Ureter (tissue), 1 donor: ENCODE measurements around the gene INPP4A. TPM values are rescaled to one million over a fixed set of nuclear protein-coding genes. Genes with fewer than 3 reads are reported as not detected.

Experiments
- DNase-seq: peaks from one replicate; pipeline ENCODE4 v3.0.0-alpha.2; 2020; ENCODE audit warnings: low spot score
- total RNA-seq: library from RNA; stranded (reverse); gene quantifications from one replicate; pipeline ENCODE4 v1.2.4, GENCODE V29; 2023
- donor health status: DM: yes; HTN: yes; CAD: no.

Gene INPP4A
- total RNA-seq, 1 donor from 2014 or later, result 80.6 TPM

DNA sequence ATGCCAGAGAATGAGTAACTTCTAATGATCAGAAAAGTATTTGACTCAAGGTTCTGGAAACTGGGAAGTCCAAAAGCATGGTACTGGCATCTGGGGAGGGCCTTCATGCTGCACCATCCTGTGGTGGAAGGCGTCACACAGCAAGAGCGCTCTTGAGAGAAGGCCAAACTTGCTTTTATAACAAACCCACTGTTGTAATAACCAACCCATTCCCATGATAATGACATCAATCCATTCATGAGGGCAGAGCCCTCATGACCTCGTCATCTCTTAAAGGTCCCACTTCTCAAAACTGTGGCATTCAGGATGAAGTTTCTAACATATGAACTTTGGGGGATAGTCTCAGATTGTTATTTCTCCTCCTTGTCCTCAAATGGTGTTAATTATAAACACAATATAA lies 95.9 kb downstream of the INPP4A start:
- no peak for DNase-seq

DNA sequence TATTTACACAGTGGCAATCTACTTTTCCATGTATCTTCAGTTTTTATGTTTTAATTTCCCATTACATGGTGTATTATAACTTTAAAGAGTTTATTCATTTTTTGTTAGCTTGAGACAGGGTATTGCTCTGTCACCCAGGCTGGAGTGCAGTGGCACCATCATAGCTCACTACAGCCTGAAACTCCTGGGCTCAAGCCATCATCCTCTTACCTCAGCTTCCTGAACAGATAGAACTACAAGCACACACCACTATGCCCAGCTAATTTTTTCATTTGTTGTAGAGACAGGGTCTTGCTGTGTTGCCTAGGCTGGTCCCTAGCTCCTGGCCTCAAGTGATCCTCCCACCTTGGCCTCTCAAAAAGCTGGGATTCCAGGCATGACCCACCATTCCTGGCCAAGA lies 96.8 kb downstream of the INPP4A start:
- no peak for DNase-seq

DNA sequence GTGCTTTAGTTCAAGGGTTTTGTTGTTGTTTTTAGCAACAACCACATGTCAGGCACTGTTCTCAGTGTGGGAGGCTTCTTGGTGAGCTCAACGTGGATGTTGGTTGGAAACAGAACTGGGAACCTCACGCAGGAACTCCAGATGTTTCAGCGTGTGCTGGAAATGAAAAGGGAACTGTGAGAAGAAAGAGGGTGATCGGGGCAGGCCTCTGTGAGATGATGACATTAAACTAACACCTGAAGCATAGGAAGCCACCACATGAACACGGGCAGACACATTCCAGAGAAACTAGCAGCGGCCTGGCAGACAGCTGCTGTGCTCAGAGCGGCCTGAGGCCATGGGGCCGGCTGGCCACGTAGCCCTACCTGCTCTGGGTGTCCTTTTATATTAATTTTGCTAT lies 97.2 kb downstream of the INPP4A start:
- no peak for DNase-seq

DNA sequence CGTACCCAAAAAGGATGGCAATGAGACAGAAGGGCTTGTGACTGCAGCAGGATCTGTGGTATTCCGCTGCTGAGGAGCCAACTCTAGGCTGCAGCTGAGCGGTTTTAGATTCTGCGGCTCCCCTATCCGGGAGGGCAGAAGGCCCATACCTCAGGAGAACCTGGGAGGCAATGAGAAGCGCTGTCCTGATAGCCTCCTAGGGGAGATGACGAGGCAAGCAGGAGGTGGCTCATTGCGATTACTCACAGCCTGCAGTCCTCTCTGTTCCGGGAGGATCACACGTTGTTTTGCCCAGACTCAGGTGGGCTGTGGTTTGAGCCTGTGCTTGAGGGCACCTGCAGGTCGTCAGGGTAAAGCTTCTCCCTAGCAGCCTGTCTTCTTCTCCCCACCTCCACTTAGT lies 98.6 kb downstream of the INPP4A start:
- no peak for DNase-seq

DNA sequence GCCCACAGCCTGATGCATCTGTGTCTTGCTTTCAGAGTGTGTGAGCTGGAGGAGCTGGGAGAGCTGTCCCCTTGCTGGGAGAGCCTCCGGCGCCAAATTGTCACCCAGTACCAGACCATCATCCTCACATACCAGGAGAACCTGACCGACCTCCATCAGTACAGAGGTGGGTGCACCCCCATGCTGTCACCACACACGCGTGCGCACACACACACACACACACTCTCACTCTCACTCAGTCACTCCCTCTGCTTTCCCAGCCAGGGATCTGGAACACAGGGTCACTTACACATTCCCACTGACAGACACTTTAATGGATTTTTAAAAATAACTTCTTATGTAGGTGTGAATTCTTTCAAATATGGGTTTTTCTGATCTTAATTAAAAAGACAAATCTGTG lies 99.2 kb downstream of the INPP4A start:
- DNase-seq, result no peak

DNA sequence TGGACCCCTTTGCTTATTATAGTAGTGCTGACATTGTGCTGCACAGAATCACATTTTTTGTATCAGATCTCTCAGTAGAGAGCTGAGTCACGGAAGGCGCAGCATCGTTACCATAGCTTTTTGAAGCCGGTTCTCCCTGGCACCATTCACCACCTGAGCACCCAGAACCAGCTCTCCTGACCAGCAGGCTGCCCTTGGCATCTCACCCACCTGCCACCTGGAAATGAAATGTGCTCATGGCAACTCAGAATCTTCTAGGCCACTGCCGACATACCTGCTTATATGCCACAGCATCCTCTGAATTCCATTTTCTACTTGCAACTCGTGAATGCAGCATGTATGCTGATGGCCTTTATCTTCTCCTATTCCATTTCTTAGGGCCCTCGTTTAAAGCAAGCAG lies 100.9 kb downstream of the INPP4A start:
- no peak for DNase-seq

DNA sequence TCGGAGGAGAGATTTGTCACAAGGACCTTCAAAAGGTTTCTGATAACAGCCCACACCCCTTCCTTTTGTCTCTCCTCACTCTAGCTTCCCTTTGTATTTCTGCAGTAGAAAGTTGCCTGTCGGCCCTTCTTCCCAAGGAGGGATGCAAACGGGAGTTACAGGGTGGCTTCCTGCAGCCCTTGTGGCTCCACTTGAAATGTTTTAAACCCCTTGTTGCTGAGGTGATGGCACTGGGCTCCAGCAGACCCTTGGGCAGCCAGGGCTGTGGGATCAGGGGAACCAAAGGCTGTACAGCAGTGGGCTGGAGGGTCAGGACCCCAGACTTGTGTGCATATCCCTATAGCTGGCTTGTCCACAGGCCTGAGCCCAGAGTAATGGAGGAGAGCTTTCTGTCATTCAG lies 101.5 kb downstream of the INPP4A start:
- DNase-seq, result no peak

DNA sequence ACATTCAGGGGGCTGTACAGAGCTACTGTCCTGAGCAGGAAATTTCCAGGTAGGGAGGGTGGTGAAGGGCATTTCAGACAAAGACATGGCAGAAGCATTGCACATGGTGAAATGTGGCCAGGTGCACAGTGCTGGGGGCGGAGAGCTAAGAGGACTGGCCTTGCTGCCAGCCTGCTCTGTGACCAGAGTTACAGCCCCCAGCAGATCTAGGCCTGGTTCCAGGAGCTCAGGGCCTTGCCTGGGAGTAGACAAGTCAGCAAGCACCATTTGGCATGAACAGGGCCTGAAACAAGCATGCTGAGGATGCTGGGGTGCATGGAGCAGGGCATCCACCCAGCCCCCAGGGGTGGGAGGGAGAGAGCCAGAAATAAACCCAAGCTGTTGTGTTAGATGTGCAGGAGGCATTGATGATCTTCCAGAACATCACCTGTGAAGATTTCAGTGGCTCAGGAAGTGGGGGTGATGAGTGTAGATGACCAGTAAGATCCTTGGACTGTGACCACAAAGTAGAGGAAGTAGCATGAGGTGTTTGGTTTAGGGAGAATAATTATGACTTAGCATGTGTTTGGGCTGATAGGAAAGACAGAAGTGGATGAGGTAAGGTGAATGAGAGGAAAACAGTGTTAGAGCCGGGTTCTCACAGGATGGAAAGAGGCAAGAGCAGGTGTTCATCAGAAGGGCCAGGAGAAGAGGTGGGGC lies 102.6 kb downstream of the INPP4A start:
- DNase-seq, result no peak

DNA sequence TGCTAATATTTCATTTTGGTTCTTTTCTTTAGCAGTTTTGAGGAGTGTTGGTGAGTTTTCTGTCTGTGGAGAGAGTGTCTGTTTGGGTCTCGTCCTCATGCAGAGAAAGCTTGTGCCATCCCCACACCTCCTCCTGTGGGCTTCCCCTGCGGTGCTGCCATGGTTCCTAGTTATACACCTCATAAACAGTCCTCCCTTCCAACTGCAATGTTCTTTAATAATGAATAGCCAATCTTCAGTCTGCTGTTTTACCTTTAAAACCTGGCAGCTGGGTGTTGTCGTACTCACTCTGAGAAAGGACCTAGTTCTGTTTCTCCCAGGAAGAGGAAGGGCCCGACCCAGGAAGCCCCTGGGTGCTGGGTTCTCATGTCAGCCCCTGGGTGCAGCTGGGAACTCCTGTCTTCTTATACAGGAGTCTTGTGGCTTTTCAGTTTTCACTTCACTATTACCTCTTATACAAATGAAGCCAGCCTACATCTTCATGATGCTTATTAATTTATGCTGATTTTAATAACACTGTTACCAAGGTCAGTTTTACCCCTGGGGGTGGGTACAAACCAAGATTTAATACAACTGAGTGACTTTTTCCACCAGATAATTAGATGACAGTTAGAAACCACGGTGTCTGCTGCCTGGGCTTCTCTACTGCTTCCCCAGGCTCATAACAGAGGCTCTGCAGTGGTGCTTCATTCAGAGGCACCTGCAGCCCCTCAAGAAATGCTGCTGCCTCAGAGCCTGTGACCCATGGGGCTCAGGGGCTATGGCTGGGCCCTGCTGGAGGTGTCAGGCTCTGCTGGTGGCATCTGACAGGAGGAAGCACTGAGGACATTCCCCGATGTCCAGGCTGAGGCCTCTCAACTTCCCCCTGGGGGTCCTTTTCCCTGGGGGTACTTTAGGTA lies 104.5 kb downstream of the INPP4A start:
- no peak for DNase-seq

DNA sequence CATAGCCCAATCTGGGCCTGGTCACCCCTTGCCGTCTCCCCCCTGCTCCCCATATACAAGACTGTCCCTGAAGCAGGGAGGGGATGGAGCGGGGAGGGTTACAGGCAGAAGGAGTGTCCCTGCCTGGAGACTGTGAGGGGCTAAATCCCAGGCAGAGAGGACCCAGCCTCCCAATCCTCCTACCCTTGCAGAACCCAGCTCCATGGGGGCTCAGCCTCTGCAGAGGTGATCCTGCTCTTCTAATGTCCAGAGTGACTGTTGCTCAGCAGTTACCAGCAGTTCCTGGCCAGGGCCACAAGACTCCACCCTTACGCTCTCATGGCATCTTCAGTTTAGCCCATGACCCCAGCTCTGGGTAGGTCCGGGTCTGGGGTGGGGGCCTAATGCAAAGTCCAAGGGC lies 105.5 kb downstream of the INPP4A start:
- DNase-seq, result no peak

DNA sequence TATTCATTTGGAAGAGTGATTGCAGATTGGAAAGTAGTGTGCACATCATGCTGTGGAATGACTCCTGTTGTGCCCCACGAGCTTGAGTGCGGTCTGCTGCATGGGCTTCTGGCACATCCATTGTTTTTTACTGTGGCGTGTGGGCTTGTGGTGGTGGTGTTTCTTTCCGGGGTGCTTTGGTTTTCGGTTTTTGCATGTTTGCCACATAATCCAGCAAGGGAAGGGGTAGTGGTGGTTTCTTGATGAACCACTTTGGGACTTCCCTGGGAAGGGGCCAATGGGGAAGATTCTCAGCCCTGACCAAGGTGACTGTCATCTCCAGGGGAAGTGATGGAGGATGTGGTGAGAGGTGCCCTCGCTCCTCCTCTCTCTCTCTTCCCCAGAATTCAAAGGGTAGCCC lies 106.7 kb downstream of the INPP4A start:
- DNase-seq, result no peak

DNA sequence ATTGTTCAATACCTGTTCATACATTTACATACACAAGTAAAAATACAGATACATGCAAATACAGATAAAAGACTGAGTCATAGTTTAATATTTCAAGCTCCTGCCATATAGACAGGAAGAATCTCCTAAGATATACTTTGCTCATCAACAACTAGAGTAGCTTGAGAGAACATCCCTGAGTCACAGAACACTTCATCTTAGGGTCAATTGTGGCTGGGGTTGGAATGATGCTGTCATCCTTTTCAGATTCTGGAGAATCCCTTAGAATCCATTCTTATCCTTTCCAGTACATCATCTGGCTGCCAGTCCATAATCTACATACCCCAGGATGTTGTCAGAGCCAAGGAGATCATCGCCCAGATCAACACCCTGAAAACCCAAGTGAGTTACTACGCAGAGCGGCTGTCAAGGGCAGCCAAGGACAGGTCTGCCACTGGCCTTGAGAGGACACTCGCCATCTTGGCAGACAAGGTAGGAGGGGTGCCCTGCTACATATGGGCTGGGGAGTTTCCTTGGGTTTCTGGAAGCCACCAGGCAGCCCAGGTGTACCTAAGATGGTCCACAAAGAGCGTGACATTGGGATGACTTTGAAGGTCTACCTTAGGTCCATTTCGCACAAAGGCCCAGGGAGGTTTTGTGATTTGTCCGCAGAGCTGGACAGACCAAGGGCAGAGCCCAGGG lies 108.0 kb downstream of the INPP4A start:
- DNase-seq, result no peak

DNA sequence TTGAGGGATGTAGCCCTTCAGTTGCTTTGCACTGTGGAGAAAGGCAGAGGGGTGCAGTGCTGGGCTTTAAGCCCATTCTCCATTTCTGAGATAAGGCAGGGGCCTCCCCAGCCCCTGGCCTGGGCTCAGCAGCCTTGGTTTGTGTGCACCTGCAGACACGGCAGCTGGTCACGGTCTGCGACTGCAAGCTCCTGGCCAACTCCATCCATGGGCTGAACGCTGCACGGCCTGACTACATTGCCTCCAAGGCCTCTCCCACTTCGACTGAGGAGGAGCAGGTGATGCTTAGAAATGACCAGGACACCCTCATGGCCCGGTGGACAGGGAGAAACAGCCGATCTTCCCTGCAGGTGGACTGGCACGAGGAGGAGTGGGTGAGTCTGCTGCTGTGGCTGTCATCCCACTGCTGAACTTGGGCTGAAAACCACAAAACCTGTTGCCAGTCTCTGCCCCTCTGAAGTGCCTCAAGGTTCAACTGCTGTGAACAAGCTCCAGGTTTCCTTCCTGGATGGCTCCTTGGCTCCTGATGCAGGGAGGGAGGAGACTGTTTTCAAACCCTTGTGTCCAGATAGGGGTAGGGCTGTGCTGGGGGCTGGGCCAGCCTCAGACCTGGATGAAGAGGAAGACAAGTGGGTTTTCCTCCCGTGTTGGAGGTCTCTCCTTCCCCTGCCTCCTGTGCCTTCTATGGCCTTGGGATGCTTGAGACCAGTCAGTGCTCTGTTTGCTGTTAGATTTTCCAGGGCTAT lies 109.6 kb downstream of the INPP4A start:
- no peak for DNase-seq

DNA sequence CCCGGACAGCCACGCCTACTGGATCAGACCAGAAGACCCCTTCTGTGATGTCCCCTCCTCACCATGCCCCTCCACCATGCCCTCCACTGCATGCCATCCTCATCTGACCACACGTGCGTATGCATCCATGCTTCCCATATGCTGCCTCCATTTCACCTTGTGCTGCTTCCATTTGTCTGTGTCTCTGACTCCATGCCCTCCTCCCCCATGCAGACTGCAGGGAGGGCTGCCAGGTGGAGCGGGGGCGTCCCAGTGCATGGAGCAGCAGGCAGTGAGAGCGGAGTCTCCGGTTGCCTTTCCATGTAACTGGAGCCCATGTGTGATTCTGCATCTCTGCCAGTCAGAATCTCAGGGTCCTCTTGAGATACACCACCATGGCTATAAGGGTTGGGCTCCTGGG lies 111.0 kb downstream of the INPP4A start:
- DNase-seq, result no peak

DNA sequence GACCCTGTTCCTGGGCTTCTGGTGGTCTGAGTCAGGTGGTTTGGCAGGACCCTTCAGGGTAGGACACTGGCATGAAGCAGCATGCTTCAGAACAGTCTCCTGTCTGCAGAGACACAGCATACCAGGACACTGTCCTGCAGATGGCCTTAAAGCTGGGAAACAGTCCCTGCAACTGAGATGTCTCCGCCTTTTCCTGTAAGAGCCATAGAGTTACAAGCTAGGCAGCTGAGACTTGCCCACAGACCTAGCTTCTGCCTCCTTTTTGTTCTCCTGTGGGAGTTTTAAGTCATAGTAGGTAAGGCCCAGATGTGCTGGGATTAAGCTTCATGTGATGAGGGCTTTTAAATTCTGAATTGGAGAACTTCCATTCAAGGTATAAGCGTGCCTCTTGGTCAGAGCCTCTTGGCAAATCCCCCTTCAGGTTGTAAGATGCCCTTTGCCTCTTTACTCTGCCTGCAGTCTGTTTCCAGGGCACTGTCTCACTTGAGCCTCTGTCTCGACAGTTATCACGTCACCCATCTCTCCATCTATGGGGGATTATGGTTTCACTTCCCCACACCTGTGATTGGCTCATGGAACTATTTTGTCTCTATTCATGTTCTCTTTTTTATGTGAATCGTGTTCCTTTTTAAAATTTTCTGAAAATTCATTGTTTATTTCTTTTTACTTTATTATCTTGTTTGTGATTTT lies 111.8 kb downstream of the INPP4A start:
- DNase-seq, result no peak

DNA sequence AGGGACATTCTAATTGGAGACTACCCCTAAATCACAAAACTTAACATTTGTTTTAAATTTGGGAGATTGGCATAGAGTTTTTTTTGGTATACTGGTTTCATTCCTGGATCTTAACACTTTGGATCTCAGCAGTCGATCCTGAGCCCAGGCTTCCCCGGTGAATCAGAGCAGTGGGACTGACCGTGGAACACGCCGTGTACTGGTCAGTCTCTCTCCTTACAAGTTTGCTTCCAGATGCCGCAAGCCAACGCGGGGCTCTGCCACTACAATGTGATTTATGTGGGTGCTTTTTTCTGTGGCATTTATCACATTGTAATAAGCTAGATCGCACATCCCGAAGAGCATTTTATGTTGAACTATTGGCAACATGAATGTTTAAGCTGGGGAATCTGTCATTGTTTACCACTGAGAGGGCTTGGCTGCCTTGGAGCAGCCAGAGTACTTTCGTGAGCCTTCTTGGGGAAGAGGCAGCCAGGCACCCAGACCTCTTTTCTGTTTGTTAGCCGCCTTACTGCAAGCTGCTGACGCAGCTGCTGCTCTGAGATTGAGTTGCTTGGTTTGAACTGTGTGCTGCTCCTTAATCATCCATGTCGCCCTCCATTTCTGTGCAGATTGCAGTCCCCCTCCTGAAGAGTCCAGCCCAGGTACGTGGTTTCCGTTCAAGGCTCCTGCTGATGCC lies 114.3 kb downstream of the INPP4A start:
- DNase-seq, result no peak

DNA sequence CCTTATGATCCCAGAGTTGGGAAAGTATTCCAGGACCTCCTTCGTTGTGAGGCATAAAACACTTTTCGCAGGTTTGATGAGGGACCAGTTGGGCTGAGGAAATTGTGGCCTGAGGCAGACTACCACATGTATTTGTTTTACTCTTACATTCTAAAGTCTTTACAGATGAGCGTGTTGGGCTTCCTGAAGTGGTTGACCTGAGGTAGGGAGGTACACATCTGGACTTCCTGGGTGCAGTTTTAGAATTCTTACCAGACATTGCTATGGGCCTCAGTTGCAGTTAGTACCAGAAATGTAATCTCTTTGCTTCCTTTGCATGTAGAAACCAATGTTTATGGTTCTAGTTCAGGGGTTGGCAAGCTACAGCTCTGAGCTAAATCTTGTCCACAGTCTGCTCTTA lies 114.9 kb downstream of the INPP4A start:
- DNase-seq, result no peak

DNA sequence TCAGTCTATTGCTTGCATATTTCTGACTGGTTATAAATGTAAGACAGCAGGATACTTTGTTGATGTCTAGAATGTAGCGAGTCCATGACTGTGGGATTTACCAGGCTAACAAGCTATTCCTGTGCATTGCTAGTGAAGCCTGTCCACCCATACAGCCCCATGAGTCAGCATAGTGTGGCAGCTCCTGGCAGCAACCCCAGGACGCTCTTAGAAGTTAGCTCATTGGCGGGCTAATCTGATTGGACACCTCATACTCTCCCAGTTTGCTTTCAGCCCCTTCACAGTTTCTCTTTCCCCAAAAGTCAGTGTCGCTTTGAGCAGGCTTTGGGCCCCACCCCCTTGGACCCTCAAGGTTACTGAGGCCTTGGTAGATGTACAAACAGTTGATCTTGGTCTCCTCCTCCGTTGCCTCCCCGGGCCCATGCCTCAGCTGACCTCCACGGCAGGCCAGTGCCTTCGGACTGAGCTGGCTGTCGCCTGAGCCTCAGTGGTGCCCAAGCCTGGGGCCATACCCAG lies 115.7 kb downstream of the INPP4A start:
- DNase-seq, result no peak

DNA sequence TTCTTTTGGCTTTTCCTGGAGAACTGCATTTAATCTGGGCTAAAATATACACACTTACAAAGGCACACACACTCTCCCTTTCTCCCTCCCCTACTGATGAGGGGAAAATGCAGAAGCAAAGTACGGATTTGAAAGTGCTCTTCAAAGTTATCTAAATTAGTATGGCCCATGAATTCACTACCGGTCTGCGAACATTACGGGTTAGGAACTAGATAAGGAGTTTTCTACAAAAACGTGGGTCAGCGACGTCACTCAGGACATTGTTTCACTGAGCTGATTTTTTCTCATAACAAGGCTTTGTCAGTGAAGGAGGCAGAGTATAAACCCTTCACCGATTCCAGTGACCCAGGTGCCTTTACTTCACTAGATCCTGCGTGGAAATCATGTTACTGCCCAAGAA lies 116.4 kb downstream of the INPP4A start:
- DNase-seq, result no peak

DNA sequence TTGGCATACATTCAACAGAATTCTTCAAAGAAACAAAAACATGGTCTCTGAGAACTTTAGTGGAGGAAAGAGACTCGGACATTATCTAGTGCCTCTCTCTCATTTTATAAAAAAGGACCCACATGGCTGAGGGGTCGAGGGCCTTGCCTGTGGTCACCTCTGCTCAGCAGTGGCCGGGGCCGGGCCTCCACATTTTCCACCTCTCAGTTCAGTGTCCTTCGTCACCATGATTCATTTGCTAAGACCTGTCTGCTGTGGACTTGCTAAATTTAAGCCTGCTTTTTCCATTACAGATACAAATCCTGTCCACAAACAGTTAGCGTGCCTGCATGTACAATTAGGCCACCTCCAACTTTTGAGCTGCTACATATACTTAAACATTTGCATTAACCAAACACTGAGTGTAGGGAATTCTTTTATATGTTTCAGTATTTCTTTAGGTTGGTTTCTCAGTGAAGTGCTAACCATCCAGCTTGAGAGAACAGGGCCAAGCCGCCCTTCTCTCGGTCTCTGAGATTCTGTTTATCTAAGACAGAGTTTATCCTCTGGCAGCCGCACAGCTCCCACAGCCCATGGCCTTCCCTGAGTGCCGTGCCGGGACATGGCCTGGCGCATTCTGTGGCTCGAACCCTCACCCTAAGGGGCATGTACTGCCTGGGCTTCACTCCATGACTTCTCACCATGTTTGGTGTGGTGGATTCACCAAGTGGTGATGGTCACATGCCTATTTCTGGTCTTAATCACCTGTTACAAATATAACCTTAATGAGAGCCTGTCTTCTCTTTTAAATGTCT lies 117.4 kb downstream of the INPP4A start:
- DNase-seq, result no peak
